Measurements from ENCODE around the gene TTLL1.

DNA sequence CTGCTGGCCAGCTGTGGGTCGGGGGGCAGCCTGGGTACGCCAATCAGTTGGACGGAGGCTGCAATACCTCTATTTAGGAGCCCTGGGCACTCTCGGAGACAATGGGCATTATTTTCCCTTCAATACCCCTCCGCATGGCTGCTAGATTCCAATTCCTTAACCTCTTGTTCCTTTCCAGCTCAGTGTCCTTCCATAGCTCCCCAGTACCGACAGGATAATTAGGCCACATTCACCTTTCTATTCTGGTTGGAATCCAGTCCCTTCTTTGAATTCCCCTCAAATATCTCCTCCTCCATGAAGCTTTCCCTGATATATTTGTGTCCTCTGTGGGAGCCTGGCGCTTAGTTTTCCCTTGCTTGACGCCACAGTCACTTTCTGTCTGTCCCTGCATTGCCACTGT lies 17.1 kb upstream of the TTLL1 start:
- TF ChIP-seq NCOA4 (IDR thresholded peaks at IDR 0.05; ENCODE audit: partially characterized antibody) (no peak), NFATC3 (IDR thresholded peaks at IDR 0.05) (no peak), JUN (IDR thresholded peaks at IDR 0.05; ENCODE audit: borderline replicate concordance, low read depth, low read length) (no peak), JUN (CRISPR knock-in tag; IDR thresholded peaks at IDR 0.05; ENCODE audit: borderline replicate concordance) (no peak), CBX8 (IDR thresholded peaks at IDR 0.05; ENCODE audit: borderline replicate concordance, extremely low read depth, low read depth, low read length, poor library complexity, severe bottlenecking) (no peak), IFI16 (CRISPR knock-in tag; IDR thresholded peaks at IDR 0.05) (no peak), SMAD3 (CRISPR knock-in tag; conservative IDR thresholded peaks at IDR 0.05) (no peak), SIN3A (IDR thresholded peaks at IDR 0.05; ENCODE audit: borderline replicate concordance in 2 of 2, control insufficient read depth in 1 of 2, low read depth in 2 of 2, low read length in 2 of 2) (no peak), U2AF1 (optimal IDR thresholded peaks at IDR 0.05; ENCODE audit: low read depth, low read length) (no peak), HNRNPL (IDR thresholded peaks at IDR 0.05; ENCODE audit: low read depth, low read length) (no peak), SMC3 (conservative IDR thresholded peaks at IDR 0.05; ENCODE audit: insufficient read depth, low read depth, low read length) (no peak), PHF20 (IDR thresholded peaks at IDR 0.05; ENCODE audit: partially characterized antibody) (no peak), FOXP1 (CRISPR knock-in tag; IDR thresholded peaks at IDR 0.05) (no peak), ZNF274 (IDR thresholded peaks at IDR 0.05; ENCODE audit: borderline replicate concordance, low read depth, low read length) (no peak)
- TF ChIP-seq, protein P1, sequence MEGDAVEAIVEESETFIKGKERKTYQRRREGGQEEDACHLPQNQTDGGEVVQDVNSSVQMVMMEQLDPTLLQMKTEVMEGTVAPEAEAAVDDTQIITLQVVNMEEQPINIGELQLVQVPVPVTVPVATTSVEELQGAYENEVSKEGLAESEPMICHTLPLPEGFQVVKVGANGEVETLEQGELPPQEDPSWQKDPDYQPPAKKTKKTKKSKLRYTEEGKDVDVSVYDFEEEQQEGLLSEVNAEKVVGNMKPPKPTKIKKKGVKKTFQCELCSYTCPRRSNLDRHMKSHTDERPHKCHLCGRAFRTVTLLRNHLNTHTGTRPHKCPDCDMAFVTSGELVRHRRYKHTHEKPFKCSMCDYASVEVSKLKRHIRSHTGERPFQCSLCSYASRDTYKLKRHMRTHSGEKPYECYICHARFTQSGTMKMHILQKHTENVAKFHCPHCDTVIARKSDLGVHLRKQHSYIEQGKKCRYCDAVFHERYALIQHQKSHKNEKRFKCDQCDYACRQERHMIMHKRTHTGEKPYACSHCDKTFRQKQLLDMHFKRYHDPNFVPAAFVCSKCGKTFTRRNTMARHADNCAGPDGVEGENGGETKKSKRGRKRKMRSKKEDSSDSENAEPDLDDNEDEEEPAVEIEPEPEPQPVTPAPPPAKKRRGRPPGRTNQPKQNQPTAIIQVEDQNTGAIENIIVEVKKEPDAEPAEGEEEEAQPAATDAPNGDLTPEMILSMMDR (IDR thresholded peaks at IDR 0.05 in 2 of 3, conservative IDR thresholded peaks at IDR 0.05 in 1 of 3; ENCODE audit: insufficient read depth in 2 of 3, low read depth in 1 of 3, low read length in 3 of 3): no peak

Measured in K562 (cell line).